Activated CD4-positive, alpha-beta T cell treated with anti-CD3 and anti-CD28 coated beads for 1 hour (primary cell): ENCODE results near the gene TBX2.
"Not testable (repeated sequence)": the region's sequence is repeated elsewhere in the genome, so short reads cannot be mapped to it uniquely, and the experiment has no call there.

ENCODE experiments used
- DNase-seq: peaks from one replicate; pipeline ENCODE4 v3.0.0-alpha.2; 2020

The TBX2 gene

GRCh38 chr17:61399131-61400065 lies at the start of gene TBX2:
TSS of gene TBX2 (plus strand) at chr17:61399843. CDS start at chr17:61400177, 334 bp downstream.
- DNase-seq = no peak

GRCh38 chr17:61351745-61352407 lies 47.8 kb upstream of the TBX2 start:
- no peak for DNase-seq

GRCh38 chr17:61352408-61352770 lies 47.3 kb upstream of the TBX2 start:
- DNase-seq = no peak

GRCh38 chr17:61352781-61353491 lies 46.7 kb upstream of the TBX2 start:
- no peak for DNase-seq

- DNase-seq = no peak
Observed at GRCh38 chr17:61353615-61354014, 46.0 kb upstream of the TBX2 start.

GRCh38 chr17:61354895-61355874 lies 44.5 kb upstream of the TBX2 start:
- DNase-seq = no peak

- not testable (repeated sequence) for DNase-seq
Observed at GRCh38 chr17:61357061-61357460, 42.6 kb upstream of the TBX2 start.

GRCh38 chr17:61359513-61359912 lies 40.1 kb upstream of the TBX2 start:
- DNase-seq = not testable (repeated sequence)

- DNase-seq = no peak
Observed at GRCh38 chr17:61360318-61360943, 39.2 kb upstream of the TBX2 start.

- no peak for DNase-seq
Observed at GRCh38 chr17:61361084-61361483, 38.6 kb upstream of the TBX2 start.

GRCh38 chr17:61362396-61362795 lies 37.2 kb upstream of the TBX2 start:
- no peak for DNase-seq

- DNase-seq = no peak
Observed at GRCh38 chr17:61362852-61363600, 36.6 kb upstream of the TBX2 start.

GRCh38 chr17:61363601-61364462 lies 35.8 kb upstream of the TBX2 start:
- no peak for DNase-seq

- DNase-seq = no peak
Observed at GRCh38 chr17:61364463-61364846, 35.2 kb upstream of the TBX2 start.

- no peak for DNase-seq
Observed at GRCh38 chr17:61366076-61366714, 33.4 kb upstream of the TBX2 start.

GRCh38 chr17:61366715-61367413 lies 32.8 kb upstream of the TBX2 start:
- DNase-seq = no peak

- no peak for DNase-seq
Observed at GRCh38 chr17:61368049-61368831, 31.4 kb upstream of the TBX2 start.

- no peak for DNase-seq
Observed at GRCh38 chr17:61368832-61369450, 30.7 kb upstream of the TBX2 start.
